ENCODE results near the gene KCTD6. TPM values are rescaled to one million over a fixed set of nuclear protein-coding genes. Genes with fewer than 3 reads are reported as not detected.
A peak's percentile ranks its signal among the peaks of the same experiment; 100 is the strongest.

Gene KCTD6
- total RNA-seq, 1 experiment from 2014 or later = 15.5 TPM

GRCh38 chr3:58490860-58491501 lies 915 bp upstream of the KCTD6 start:
- ATAC-seq (peak; percentile 1; the same call in 1 of the 2 replicates), DNase-seq (ENCODE audit: low spot score) (no peak)
- POLR2A ChIA-PET = interaction anchor here (1.0 to 1.2 kb wide), 3 partner anchors 13 to 185 kb away, joined by 3 to 4 read pairs (median 3); partner anchors contain the start of genes HTD2 and RPP14
- H3K9me3 Mint-ChIP-seq = no peaks in the 10 kb centered on the region
- peak overlapping the region; percentile 86 for H3K27ac Mint-ChIP-seq
- no peak for TF ChIP-seq ZNF416 (CRISPR knock-in tag; IDR thresholded peaks at IDR 0.05)
- TF ChIP-seq USF1 (CRISPR knock-in tag; IDR thresholded peaks at IDR 0.05) = no peak
- no peak for TF ChIP-seq JUN (CRISPR knock-in tag; IDR thresholded peaks at IDR 0.05)
- TF ChIP-seq TEAD4 (CRISPR knock-in tag; IDR thresholded peaks at IDR 0.05) = no peak
- no peak for TF ChIP-seq CREB1 (CRISPR knock-in tag; IDR thresholded peaks at IDR 0.05)
- TF ChIP-seq NFE2L1 (CRISPR knock-in tag; IDR thresholded peaks at IDR 0.05) = no peak
- TF ChIP-seq CTCF (IDR thresholded peaks at IDR 0.05) = no peak
- TF ChIP-seq ZNF281 (CRISPR knock-in tag; IDR thresholded peaks at IDR 0.05) = no peak
- H3K4me1 Mint-ChIP-seq = peaks cover 56% of the 10 kb centered on the region
- no peaks in the 10 kb centered on the region for H3K36me3 Mint-ChIP-seq
- CTCF ChIA-PET = interaction anchor here (0.5 to 3.3 kb wide), 25 partner anchors 15 to 1196 kb away, joined by 3 to 24 read pairs (median 4); partner anchors contain the start of genes HTD2 and RPP14
- H3K27me3 Mint-ChIP-seq (ENCODE audit: low read depth) = peaks cover 16% of the 10 kb centered on the region
- H3K4me3 Mint-ChIP-seq = peak overlapping the region; percentile 69

GRCh38 chr3:58492494-58492905 lies 604 bp downstream of the KCTD6 start:
- ATAC-seq (no peak), DNase-seq (ENCODE audit: low spot score) (no peak)
- Mint-ChIP-seq H3K9me3 (no peaks in the 10 kb centered on the region), H3K27me3 (ENCODE audit: low read depth) (peaks cover 5% of the 10 kb centered on the region; the same call in 1 of the 2 replicates), H3K4me3 (peak overlapping the region; percentile 89), H3K4me1 (peaks cover 64% of the 10 kb centered on the region), H3K27ac (peak overlapping the region; percentile 81), H3K36me3 (no peaks in the 10 kb centered on the region)
- no peak for TF ChIP-seq HMGXB4 (CRISPR knock-in tag; IDR thresholded peaks at IDR 0.05)
- TF ChIP-seq ZMAT4 (CRISPR knock-in tag; IDR thresholded peaks at IDR 0.05) = no peak
- ChIA-PET CTCF (interaction anchor here (0.6 to 3.3 kb wide), 23 partner anchors 9 to 305 kb away, joined by 3 to 24 read pairs (median 4); partner anchors contain the start of genes HTD2 and RPP14), POLR2A (interaction anchor here (1.1 to 1.2 kb wide), 2 partner anchors 12 to 186 kb away, joined by 3 to 4 read pairs; partner anchors contain the start of genes HTD2 and RPP14)

GRCh38 chr3:58494107-58494506 lies 2.2 kb downstream of the KCTD6 start:
- peaks cover 2% of the 10 kb centered on the region for H3K36me3 Mint-ChIP-seq
- ChIA-PET CTCF (interaction anchor here (1.1 to 1.7 kb wide), 2 partner anchors 30 to 327 kb away, joined by 4 to 5 read pairs; no protein-coding TSS in a partner anchor), POLR2A (no interaction called here)
- H3K4me1 Mint-ChIP-seq = peaks cover 64% of the 10 kb centered on the region
- no peak for ATAC-seq
- TF ChIP-seq ZNF532 (CRISPR knock-in tag; IDR thresholded peaks at IDR 0.05; ENCODE audit: borderline replicate concordance) = no peak
- TF ChIP-seq CREM (CRISPR knock-in tag; IDR thresholded peaks at IDR 0.05) = no peak
- no peak for DNase-seq (ENCODE audit: low spot score)
- no peaks in the 10 kb centered on the region; the same call in 1 of the 2 replicates for H3K27me3 Mint-ChIP-seq (ENCODE audit: low read depth)
- no peak overlapping the region for H3K27ac Mint-ChIP-seq
- peak overlapping the region; percentile 89 for H3K4me3 Mint-ChIP-seq
- no peaks in the 10 kb centered on the region for H3K9me3 Mint-ChIP-seq
